ENCODE measurements around the gene AP2A1.

Gene AP2A1

GRCh38 chr19:49787746-49788145, 20.9 kb downstream of the AP2A1 start:
- TF ChIP-seq CTCF (IDR thresholded peaks at IDR 0.05) = no peak
- H3K27me3 ChIP-seq = no peaks in the 10 kb centered on the region
- H3K27ac ChIP-seq = no peak overlapping the region
- H3K4me3 ChIP-seq (ENCODE audit: low read depth in 1 of 2, low read length in 1 of 2) = no peak overlapping the region
- peaks cover 94% of the 10 kb centered on the region for H3K36me3 ChIP-seq
- H3K4me1 ChIP-seq (ENCODE audit: control insufficient read depth in 1 of 2, insufficient read depth in 1 of 2, low read depth in 1 of 2, low read length in 1 of 2) = no peaks in the 10 kb centered on the region
- no peaks in the 10 kb centered on the region for H3K9me3 ChIP-seq

GRCh38 chr19:49788857-49789256, 22.1 kb downstream of the AP2A1 start:
- Histone ChIP-seq H3K4me1 (ENCODE audit: control insufficient read depth in 1 of 2, insufficient read depth in 1 of 2, low read depth in 1 of 2, low read length in 1 of 2) (no peaks in the 10 kb centered on the region), H3K4me3 (ENCODE audit: low read depth in 1 of 2, low read length in 1 of 2) (no peak overlapping the region), H3K27ac (no peak overlapping the region), H3K36me3 (peaks cover 94% of the 10 kb centered on the region), H3K27me3 (no peaks in the 10 kb centered on the region), H3K9me3 (no peaks in the 10 kb centered on the region)
- TF ChIP-seq CTCF (IDR thresholded peaks at IDR 0.05) = no peak

- no peak overlapping the region for H3K27ac ChIP-seq
- no peaks in the 10 kb centered on the region for H3K9me3 ChIP-seq
- TF ChIP-seq CTCF (IDR thresholded peaks at IDR 0.05) = no peak
- no peaks in the 10 kb centered on the region for H3K27me3 ChIP-seq
- H3K4me1 ChIP-seq (ENCODE audit: control insufficient read depth in 1 of 2, insufficient read depth in 1 of 2, low read depth in 1 of 2, low read length in 1 of 2) = no peaks in the 10 kb centered on the region
- H3K36me3 ChIP-seq = peaks cover 94% of the 10 kb centered on the region
- no peak overlapping the region for H3K4me3 ChIP-seq (ENCODE audit: low read depth in 1 of 2, low read length in 1 of 2)
These were observed 24.1 kb downstream of the AP2A1 start for GRCh38 chr19:49790866-49791265.

- H3K4me3 ChIP-seq (ENCODE audit: low read depth in 1 of 2, low read length in 1 of 2) = no peak overlapping the region
- H3K4me1 ChIP-seq (ENCODE audit: control insufficient read depth in 1 of 2, insufficient read depth in 1 of 2, low read depth in 1 of 2, low read length in 1 of 2) = no peaks in the 10 kb centered on the region
- H3K27me3 ChIP-seq = no peaks in the 10 kb centered on the region
- H3K9me3 ChIP-seq = no peaks in the 10 kb centered on the region
- no peak for TF ChIP-seq CTCF (IDR thresholded peaks at IDR 0.05)
- peaks cover 94% of the 10 kb centered on the region for H3K36me3 ChIP-seq
- no peak overlapping the region for H3K27ac ChIP-seq
These were observed 25.1 kb downstream of the AP2A1 start for GRCh38 chr19:49791776-49792445.

DNA sequence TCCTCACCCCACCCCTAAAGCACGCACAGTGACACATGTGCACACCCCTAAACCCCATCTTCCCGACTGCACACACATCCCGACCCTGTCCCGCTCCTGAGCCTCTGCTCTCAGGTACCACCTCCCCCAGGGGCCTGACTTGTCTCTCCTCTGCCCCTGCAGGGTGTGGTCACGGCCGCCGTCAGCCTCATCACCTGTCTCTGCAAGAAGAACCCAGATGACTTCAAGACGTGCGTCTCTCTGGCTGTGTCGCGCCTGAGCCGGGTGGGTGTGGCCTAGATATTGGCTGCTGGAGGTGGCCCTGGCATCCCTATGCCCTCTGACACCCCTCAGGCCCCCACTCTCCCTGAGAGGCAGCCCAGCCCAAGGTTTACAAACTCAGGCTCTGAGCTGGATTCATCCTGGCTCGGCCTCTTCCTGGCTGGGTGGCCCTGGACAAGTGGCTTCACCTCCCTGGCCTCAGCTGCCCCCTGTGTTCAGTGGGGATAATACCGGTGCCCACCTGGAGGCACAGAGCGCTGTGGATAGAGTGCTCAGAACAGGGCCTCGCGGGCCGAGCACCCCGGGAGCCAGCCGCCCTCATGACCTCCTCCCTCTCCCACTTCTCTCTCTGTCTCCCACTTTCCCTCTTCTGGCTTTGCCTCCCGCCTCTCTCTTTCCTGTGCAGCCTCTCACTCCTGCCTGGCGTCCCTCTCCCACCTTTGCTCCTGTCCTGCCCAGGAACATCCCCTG, 26.2 kb downstream of the AP2A1 start:
- Histone ChIP-seq H3K27ac (no peak overlapping the region), H3K4me3 (ENCODE audit: low read depth in 1 of 2, low read length in 1 of 2) (no peak overlapping the region), H3K36me3 (peaks cover 97% of the 10 kb centered on the region), H3K4me1 (ENCODE audit: control insufficient read depth in 1 of 2, insufficient read depth in 1 of 2, low read depth in 1 of 2, low read length in 1 of 2) (no peaks in the 10 kb centered on the region), H3K9me3 (no peaks in the 10 kb centered on the region), H3K27me3 (no peaks in the 10 kb centered on the region)
- TF ChIP-seq CTCF (IDR thresholded peaks at IDR 0.05) = no peak
